ENCODE data around the gene STH. TPM values are rescaled to one million over a fixed set of nuclear protein-coding genes. Genes with fewer than 3 reads are reported as not detected.

The STH gene
- total RNA-seq, 1 donor from 2014 or later: not detected

DNA sequence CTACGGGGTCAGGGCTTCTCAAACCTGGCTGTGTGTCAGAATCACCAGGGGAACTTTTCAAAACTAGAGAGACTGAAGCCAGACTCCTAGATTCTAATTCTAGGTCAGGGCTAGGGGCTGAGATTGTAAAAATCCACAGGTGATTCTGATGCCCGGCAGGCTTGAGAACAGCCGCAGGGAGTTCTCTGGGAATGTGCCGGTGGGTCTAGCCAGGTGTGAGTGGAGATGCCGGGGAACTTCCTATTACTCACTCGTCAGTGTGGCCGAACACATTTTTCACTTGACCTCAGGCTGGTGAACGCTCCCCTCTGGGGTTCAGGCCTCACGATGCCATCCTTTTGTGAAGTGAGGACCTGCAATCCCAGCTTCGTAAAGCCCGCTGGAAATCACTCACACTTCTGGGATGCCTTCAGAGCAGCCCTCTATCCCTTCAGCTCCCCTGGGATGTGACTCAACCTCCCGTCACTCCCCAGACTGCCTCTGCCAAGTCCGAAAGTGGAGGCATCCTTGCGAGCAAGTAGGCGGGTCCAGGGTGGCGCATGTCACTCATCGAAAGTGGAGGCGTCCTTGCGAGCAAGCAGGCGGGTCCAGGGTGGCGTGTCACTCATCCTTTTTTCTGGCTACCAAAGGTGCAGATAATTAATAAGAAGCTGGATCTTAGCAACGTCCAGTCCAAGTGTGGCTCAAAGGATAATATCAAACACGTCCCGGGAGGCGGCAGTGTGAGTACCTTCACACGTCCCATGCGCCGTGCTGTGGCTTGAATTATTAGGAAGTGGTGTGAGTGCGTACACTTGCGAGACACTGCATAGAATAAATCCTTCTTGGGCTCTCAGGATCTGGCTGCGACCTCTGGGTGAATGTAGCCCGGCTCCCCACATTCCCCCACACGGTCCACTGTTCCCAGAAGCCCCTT is 10.9 kb downstream of the STH start:
- Mint-ChIP-seq H3K36me3 (ENCODE audit: low read depth) (no peaks in the 10 kb centered on the region), H3K27me3 (ENCODE audit: low read depth) (no peaks in the 10 kb centered on the region), H3K9me3 (ENCODE audit: low read depth) (no peaks in the 10 kb centered on the region), H3K27ac (ENCODE audit: unreplicated experiment) (no peak overlapping the region), H3K4me3 (ENCODE audit: unreplicated experiment) (no peak overlapping the region), H3K4me1 (ENCODE audit: low read depth) (peaks cover 20% of the 10 kb centered on the region)
- TF ChIP-seq, protein P1, sequence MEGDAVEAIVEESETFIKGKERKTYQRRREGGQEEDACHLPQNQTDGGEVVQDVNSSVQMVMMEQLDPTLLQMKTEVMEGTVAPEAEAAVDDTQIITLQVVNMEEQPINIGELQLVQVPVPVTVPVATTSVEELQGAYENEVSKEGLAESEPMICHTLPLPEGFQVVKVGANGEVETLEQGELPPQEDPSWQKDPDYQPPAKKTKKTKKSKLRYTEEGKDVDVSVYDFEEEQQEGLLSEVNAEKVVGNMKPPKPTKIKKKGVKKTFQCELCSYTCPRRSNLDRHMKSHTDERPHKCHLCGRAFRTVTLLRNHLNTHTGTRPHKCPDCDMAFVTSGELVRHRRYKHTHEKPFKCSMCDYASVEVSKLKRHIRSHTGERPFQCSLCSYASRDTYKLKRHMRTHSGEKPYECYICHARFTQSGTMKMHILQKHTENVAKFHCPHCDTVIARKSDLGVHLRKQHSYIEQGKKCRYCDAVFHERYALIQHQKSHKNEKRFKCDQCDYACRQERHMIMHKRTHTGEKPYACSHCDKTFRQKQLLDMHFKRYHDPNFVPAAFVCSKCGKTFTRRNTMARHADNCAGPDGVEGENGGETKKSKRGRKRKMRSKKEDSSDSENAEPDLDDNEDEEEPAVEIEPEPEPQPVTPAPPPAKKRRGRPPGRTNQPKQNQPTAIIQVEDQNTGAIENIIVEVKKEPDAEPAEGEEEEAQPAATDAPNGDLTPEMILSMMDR (IDR thresholded peaks at IDR 0.05): no peak
- no peak for DNase-seq (ENCODE audit: low spot score)

DNA sequence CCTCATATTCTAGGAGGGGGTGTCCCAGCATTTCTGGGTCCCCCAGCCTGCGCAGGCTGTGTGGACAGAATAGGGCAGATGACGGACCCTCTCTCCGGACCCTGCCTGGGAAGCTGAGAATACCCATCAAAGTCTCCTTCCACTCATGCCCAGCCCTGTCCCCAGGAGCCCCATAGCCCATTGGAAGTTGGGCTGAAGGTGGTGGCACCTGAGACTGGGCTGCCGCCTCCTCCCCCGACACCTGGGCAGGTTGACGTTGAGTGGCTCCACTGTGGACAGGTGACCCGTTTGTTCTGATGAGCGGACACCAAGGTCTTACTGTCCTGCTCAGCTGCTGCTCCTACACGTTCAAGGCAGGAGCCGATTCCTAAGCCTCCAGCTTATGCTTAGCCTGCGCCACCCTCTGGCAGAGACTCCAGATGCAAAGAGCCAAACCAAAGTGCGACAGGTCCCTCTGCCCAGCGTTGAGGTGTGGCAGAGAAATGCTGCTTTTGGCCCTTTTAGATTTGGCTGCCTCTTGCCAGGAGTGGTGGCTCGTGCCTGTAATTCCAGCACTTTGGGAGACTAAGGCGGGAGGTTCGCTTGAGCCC is 11.6 kb downstream of the STH start:
- no peak overlapping the region for H3K4me3 Mint-ChIP-seq (ENCODE audit: unreplicated experiment)
- no peak overlapping the region for H3K27ac Mint-ChIP-seq (ENCODE audit: unreplicated experiment)
- H3K9me3 Mint-ChIP-seq (ENCODE audit: low read depth): no peaks in the 10 kb centered on the region
- TF ChIP-seq, protein P1 (IDR thresholded peaks at IDR 0.05): peak; percentile 9
- no peaks in the 10 kb centered on the region for H3K27me3 Mint-ChIP-seq (ENCODE audit: low read depth)
- H3K36me3 Mint-ChIP-seq (ENCODE audit: low read depth): no peaks in the 10 kb centered on the region
- H3K4me1 Mint-ChIP-seq (ENCODE audit: low read depth): peaks cover 20% of the 10 kb centered on the region
- no peak for DNase-seq (ENCODE audit: low spot score)

DNA sequence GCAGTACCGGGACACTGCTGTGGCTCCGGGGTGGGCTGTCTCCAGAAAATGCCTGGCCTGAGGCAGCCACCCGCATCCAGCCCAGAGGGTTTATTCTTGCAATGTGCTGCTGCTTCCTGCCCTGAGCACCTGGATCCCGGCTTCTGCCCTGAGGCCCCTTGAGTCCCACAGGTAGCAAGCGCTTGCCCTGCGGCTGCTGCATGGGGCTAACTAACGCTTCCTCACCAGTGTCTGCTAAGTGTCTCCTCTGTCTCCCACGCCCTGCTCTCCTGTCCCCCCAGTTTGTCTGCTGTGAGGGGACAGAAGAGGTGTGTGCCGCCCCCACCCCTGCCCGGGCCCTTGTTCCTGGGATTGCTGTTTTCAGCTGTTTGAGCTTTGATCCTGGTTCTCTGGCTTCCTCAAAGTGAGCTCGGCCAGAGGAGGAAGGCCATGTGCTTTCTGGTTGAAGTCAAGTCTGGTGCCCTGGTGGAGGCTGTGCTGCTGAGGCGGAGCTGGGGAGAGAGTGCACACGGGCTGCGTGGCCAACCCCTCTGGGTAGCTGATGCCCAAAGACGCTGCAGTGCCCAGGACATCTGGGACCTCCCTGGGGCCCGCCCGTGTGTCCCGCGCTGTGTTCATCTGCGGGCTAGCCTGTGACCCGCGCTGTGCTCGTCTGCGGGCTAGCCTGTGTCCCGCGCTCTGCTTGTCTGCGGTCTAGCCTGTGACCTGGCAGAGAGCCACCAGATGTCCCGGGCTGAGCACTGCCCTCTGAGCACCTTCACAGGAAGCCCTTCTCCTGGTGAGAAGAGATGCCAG is 12.9 kb downstream of the STH start:
- Mint-ChIP-seq H3K9me3 (ENCODE audit: low read depth) (no peaks in the 10 kb centered on the region), H3K27me3 (ENCODE audit: low read depth) (no peaks in the 10 kb centered on the region), H3K36me3 (ENCODE audit: low read depth) (no peaks in the 10 kb centered on the region), H3K4me1 (ENCODE audit: low read depth) (peaks cover 20% of the 10 kb centered on the region), H3K4me3 (ENCODE audit: unreplicated experiment) (no peak overlapping the region), H3K27ac (ENCODE audit: unreplicated experiment) (no peak overlapping the region)
- TF ChIP-seq, protein P1 (IDR thresholded peaks at IDR 0.05): no peak
- no peak for DNase-seq (ENCODE audit: low spot score)

DNA sequence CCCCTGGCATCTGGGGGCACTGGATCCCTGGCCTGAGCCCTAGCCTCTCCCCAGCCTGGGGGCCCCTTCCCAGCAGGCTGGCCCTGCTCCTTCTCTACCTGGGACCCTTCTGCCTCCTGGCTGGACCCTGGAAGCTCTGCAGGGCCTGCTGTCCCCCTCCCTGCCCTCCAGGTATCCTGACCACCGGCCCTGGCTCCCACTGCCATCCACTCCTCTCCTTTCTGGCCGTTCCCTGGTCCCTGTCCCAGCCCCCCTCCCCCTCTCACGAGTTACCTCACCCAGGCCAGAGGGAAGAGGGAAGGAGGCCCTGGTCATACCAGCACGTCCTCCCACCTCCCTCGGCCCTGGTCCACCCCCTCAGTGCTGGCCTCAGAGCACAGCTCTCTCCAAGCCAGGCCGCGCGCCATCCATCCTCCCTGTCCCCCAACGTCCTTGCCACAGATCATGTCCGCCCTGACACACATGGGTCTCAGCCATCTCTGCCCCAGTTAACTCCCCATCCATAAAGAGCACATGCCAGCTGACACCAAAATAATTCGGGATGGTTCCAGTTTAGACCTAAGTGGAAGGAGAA is 13.5 kb downstream of the STH start:
- Mint-ChIP-seq H3K4me1 (ENCODE audit: low read depth) (peaks cover 18% of the 10 kb centered on the region), H3K4me3 (ENCODE audit: unreplicated experiment) (no peak overlapping the region), H3K36me3 (ENCODE audit: low read depth) (no peaks in the 10 kb centered on the region)

More for the DNA sequence above, 13.5 kb downstream of the STH start:
- TF ChIP-seq, protein P1 (IDR thresholded peaks at IDR 0.05): no peak
- no peak for DNase-seq (ENCODE audit: low spot score)
- Mint-ChIP-seq H3K9me3 (ENCODE audit: low read depth) (no peaks in the 10 kb centered on the region), H3K27ac (ENCODE audit: unreplicated experiment) (no peak overlapping the region), H3K27me3 (ENCODE audit: low read depth) (no peaks in the 10 kb centered on the region)
